CD4-positive, alpha-beta T cell treated with Interleukin-17A for 4 hours (primary cell): ENCODE measurements around the gene CCNA1.

Source experiments
- DNase-seq: peaks from one replicate; pipeline ENCODE4 v3.0.0-alpha.2; 2020; ENCODE audit warnings: mixed read lengths

CCNA1 gene

DNA sequence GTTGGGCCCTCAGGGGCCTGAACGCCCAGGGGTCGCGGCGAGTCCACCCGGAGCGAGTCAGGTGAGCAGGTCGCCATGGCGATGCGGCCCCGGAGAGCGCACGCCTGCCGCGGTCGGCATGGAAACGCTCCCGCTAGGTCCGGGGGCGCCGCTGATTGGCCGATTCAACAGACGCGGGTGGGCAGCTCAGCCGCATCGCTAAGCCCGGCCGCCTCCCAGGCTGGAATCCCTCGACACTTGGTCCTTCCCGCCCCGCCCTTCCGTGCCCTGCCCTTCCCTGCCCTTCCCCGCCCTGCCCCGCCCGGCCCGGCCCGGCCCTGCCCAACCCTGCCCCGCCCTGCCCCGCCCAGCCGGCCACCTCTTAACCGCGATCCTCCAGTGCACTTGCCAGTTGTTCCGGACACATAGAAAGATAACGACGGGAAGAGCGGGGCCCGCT is at the start of gene CCNA1:
CCNA1 (plus strand) TSS at position 390 of the 439 bp plus-strand sequence. CDS start 562 bp downstream, outside the sequence.
- no peak for DNase-seq

DNA sequence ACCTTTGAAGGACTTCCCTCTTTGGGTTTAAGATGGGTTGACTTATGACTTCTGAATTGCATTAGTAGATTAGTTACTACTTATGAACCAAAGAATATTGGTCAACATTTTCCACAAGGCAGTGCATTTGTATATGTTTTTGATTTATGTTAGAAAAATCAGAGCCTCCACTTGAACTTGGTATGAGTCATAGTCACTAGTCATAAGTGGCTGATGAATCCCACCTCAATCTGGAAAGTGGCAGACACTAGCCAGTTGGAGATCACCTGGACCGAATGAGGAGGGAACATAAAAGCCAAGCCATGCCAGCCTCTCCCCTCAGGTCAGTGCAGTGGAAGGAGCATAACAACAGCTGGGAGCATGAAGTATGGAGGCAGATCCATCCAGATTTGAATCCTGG is 46.8 kb upstream of the CCNA1 start:
- DNase-seq = no peak

DNA sequence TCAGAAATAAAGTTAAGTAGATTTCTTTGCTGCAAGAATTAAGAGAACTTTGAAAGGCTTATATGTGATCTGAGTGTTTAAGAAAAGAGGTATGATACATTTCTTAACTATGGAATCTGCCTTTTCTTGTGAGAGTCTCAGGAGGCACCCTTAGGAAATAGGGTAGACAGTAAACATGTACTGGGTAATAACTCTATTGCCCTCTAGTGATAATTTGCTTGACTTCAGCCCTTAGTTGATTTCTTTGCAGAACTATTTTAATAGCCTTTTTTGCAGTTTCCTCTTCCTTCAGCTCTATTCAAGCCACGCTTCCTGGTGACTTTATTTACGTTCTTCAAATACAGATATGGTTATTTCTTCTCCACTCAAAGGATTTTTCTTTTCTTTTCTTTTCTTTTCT is 37.0 kb upstream of the CCNA1 start:
- no peak for DNase-seq

DNA sequence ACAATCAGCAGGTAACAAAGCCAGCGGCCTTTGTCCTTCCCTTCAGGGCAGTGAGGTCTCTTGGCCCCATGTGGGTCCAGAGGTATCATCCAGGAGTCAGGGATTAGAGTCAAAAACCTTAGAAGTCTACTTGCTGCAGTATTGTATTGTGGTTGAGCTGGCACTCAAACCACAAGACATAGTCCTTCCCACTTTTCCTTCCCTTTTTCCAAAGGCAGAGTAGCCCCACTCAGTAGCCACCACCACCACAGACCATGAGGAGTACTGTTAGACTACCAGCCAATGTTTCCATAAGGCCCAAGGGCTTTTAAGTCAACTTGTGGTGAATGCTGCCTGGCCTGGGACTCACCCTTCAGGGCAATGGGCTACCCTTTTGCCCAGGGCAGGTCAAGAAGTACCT is 27.1 kb upstream of the CCNA1 start:
- DNase-seq = no peak

DNA sequence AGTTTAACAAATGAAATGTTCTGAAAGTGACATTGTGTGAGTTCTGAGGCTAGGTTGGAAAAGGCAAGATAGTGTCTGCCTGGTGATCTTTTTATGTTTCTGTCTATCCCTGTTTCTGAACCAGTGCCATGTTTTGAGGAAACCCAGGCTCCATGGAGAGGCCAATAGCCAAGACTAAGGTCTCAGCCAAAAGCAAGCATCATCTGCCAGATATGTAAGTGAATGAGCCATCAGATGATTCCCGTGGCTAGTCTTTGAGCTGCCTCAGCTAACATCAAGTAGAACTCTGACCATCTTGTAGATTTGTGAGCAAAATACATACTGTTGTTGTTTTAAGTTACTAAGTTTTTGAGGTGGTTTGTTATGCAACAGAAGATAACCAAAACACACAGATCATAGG is 19.6 kb upstream of the CCNA1 start:
- DNase-seq = no peak

DNA sequence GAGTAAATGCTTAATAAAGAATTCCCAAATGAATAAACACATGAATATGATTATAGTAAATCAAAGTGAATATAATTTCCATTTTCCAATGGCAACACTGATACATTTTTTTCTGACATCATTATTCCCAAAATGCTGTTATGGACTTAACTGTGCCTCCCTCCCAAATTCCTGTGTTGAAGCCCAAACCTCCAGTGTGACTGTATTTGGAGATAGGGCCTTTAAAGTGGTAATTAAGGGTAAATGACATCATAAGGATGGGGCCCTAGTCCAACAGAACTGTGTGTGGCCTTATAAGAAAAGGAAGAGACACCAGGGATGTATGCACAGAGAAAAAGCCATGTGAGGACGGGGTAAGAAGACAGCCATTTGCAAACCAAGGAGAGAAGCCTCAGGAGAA is 19.1 kb upstream of the CCNA1 start:
- no peak for DNase-seq

DNA sequence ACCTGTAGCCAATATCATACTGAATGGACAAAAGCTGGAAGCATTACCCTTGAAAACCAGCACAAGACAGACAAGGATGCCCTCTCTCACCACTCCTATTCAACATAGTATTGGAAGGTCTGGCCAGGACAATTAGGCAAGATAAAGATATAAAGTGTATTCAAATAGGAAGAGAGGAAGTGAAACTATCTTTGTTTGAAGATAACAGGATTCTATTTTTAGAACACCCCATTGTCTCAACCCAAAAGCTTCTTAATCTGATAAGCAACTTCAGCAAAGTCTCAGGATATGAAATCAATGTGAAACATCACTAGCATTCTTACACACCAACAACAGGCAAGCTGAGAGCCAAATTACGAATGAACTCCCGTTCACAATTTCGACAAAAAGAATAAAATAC is 17.8 kb upstream of the CCNA1 start:
- no peak for DNase-seq

DNA sequence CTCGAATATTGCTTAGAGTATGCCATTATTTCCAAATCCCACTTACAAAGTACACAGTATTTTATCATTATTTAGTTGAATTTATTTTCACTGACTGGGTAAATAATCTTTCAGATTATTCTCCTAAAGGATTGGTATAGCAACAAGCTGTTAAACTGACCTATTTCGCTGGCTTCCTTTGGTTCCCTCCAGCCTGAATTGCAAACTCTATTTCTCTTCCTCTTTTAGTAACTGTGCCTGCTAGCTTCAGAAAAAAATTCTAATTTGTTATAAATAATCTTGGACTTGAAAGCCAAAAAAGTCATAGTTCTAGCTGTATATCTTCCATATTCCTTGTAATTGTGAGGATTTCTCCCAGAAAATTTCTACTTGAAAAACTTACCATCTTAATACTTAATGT is 15.0 kb upstream of the CCNA1 start:
- no peak for DNase-seq

DNA sequence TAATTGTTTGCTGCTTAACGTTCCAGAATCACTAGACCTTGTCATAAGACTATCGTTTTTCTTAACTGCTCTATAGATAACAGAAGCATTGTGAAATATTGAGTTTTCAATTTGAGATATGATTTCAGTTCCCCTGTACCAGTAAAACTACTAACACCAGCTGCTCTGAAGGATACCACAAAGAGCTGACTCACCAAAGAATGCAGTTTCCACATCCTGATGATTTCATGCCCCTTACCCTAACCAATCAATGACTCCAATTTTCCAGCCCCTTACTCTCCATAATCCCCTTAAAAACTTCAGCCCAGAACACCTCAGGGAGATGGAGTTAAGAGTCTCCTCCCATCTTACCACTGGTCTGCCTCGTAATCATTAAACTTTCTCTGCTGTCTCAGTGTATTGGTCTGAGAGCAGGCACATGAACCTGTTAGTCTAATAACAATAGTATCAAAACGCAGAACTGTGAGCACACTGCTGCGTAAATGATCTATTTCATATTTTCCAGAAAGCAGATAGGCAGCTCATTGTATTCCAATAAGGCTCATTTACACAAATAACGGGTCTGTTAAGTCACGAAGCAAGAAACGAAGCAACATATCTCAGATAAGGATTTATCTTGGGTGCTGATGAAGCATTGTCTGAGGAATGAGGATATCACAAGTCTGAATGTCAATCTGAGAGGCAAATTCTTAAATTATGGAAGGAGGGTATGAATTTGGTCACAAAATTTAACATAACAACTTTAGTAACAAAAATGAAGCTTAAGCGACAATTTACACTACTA is 14.1 kb upstream of the CCNA1 start:
- no peak for DNase-seq

DNA sequence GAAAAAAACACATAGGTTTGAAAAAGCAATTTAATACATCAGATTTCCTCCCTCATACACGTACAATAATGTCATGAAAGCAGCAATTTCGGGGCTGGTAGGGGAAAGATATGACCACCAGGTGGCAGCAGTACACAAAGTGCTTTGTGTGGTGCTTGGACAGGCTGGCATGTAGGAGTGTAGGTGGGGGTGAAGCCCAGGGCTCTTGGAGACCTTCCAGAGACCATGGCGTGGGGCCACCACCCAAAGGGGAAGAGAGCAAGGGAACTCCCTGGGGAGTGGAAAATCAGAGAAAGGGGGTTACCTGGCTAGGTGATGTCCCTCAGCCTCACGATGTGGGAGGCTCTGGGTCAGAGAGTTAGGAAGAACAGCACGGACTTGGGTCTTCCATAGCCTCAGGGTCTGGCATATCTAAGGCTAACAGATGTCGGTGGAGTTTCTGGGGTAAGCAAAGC is 11.8 kb upstream of the CCNA1 start:
- peak; percentile 62 for DNase-seq

DNA sequence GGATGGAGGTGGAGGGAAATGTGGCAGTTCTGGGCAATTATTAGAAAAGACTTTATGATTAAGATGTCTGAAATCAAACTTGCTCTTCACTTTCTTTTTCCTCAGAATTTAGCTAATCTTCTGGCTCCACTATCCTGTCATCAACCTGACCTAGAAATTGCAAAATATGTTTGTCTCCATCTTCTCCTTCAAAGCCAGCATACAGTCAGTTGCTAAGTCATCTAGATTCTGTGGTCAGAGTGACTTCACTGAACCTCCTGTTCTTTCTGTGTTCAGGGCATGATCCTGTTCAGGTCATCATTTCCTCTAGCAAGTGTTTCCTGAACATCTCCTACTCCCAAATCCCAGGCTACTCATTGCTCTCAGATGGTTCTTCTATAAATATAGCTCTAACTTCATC is 10.8 kb upstream of the CCNA1 start:
- DNase-seq = no peak

DNA sequence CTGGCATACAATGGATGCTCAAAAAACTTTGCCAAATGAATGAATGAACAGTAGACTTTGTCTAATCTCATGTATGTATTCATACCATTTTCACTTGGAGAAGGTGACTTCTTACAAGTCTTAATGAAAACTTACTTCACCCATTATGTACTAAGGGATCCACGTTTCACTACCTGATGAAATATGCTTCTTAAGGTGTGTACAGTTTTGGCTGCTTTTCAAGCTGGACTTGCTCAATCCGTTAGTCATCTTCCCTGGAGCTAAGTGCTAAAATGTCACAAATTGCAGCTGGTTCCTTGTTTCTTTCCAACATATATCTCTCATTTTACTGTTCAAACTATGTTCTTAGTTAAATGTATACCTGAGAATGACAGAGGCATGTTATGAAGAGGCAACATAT is 4.2 kb upstream of the CCNA1 start:
- DNase-seq = no peak

DNA sequence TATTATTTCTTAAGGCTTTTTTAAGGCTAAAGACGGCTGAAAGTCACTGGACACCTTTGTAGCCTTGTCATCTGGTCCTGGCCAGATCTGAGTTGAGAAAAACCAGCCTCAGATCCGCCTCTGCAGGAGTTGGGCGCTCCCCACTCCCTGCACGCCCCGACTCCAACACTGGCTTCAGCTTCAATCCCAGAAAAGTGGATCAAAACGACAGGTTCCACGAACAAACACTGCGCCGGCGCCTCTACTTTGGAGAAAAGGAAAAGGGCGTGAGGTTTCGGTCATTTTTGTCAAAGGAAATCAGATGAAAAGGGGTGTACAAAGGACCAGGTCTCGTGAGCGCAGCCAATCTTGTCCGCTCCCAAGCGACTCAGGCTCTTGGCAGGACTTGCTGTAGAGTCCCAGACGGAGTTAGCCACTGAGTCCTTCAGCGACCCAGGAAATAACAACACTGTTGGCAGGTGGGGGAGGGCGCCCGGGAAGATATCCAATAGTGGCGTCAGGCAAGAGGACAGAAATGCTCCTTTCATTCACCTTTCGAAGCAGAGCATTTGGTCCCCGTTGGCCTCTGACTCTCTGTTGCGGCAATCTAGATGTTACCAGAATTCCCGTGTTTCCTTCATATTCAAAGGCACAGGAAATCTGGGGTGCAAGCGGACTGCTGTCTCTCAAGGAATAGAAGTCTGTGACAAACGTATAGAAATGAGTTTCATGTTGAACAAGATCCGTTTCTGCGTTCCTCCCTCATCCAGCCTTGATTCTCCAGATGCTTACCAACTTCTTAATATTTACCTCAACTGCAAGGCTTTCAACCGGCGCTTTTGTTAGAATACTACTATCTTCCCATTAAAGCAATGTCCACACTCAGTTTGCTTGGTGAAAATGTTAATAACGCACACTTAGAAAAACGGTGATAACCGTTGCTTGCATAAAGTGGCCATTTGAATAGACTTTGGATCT is 1.8 kb upstream of the CCNA1 start:
- no peak for DNase-seq

DNA sequence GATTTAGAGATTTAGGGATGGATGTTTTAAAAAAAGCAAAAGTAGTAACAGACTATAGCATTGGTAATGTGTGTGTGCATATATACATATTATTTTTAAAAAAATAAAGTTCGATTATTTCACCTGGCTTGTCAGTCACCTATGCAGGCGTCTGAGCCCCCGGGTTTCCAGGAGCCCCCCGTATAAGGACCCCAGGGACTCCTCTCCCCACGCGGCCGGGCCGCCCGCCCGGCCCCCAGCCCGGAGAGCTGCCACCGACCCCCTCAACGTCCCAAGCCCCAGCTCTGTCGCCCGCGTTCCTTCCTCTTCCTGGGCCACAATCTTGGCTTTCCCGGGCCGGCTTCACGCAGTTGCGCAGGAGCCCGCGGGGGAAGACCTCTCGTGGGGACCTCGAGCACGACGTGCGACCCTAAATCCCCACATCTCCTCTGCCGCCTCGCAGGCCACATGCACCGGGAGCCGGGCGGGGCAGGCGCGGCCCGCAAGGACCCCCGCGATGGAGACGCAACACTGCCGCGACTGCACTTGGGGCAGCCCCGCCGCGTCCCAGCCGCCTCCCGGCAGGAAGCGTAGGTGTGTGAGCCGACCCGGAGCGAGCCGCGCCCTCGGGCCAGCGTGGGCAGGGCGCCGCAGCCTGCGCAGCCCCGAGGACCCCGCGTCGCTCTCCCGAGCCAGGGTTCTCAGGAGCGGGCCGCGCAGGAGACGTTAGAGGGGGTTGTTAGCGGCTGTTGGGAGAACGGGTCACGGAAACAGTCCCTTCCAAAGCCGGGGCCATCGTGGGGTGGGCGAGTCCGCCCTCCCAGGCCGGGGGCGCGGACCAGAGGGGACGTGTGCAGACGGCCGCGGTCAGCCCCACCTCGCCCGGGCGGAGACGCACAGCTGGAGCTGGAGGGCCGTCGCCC is 840 bp upstream of the CCNA1 start:
- DNase-seq = no peak

DNA sequence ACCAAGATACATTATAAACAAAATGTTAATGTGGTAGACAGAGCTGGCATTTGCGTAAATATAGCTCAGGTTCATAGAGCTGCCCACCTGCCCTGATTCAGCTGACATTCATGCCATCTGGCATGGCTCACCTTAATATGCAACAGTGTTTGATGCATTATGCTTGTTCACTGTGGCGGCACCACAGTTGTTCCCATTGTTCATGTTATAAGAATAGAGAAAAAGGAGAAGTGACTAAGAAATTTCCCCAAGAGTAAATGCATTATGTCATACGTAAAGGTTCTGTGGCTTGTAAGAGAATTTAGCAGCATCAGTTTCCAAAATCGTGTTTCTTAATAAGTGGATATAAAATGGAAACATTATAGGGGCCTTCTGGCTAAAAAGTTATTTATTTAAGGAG is 4.5 kb downstream of the CCNA1 start:
- no peak for DNase-seq

DNA sequence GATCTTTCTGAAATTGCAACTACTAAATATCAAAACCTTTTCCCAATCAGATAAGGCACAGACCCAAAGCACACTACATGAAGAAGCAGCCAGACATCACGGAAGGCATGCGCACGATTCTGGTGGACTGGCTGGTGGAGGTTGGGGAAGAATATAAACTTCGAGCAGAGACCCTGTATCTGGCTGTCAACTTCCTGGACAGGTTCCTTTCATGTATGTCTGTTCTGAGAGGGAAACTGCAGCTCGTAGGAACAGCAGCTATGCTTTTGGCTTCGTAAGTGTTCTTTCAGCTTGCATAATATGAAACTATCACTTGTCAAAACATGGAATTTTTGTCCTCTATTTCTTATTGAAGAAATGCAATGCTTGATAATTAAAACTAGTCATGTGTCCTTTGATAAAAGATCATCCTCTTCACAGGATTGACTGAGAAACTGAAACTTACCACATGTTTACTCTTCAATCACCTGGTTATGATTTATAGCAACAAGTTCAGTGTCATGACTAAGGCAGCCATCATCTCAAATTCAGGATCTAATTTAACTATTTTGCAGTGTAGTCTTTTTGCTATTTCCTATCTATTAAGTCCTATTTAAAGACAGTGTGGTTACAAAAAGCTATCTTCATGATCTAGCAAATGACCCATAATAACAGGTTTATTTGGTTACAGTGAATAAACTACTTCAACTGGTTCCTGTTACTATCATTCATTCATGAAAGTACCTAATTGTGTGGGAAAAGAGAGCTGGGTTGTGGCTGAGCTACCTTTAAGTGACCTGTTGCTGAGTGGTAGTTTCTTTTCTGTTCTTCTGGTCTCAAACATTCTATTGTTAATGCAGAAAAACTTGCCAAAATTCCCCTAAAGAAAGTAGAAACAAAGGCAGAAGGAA is 6.5 kb downstream of the CCNA1 start:
- DNase-seq = no peak

DNA sequence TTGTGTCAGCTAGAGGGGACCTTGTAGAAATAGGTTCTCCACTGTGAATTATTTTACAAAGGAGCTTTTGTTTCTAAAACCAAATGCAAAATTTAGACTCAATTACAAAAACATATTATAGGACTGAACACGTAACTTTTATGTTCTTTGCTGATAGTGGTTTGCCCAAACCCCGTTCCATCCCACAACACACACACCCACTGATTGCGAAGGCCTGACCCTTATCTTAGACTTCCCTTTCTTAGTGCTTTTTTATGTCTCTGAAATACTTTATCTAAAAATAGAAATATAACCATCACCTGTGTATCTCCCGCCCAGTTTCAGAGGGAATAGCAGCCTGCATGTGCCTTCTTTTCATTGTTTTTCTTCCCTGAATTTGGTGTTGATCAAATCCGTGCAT is 13.0 kb downstream of the CCNA1 start:
- no peak for DNase-seq

DNA sequence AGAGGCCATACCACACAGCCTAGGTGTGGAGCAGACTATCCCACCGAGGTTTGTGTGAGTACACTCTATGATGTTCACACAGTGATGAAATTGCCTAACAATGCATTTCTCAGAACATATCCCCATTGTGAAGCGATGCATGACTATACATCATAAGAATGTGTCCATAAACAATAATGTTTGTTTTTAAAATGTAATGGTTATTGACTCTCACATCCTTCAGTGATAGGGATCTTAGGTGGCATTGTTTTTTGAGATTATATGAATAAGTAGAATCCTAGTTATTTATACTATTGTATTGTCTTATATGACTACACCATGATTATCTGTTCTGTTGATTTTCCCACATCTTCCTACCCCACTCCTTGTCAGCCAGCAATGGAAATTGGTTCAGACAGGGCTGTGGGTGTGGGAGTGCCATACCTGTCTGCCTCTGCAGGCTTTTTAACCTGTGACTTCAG is 13.6 kb downstream of the CCNA1 start:
- DNase-seq = no peak

DNA sequence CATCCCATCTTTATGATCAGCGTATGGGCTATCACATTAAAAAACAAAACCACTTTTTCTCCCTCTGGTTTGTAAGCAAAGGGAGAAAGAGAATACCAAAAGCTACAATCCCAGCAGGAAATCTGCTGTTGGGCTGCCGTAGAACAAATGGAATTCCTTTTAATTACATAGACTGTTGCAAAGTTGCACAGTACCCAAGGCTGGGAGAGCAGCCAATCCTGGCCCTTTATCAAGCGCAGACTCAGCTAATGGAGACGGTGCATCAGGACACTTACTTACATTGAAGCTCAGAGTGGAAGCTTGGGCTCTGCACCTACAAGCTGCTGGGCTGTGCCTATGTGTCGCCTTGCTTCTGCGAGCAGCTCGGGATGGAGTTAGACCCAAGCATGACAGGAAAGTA is 15.2 kb downstream of the CCNA1 start:
- DNase-seq = no peak

DNA sequence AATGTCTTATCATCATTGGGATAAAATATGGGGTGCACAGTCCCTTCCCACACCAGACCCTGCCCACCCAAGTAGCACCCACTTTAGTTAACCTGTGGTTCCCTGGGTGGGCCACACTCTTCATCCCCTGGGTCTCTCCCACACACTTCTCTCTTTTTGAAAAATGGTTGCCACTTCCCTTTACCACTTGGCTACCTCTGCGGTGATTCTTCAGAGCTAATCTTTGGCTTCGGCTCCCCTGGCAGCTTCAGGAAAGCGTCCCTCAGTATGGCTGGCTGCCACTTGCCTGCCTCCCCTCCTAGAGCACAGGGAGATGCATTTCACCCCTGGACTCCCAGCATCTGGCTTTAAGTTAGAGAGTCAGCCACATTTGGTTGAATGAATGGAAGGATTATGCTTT is 18.2 kb downstream of the CCNA1 start:
- no peak for DNase-seq

DNA sequence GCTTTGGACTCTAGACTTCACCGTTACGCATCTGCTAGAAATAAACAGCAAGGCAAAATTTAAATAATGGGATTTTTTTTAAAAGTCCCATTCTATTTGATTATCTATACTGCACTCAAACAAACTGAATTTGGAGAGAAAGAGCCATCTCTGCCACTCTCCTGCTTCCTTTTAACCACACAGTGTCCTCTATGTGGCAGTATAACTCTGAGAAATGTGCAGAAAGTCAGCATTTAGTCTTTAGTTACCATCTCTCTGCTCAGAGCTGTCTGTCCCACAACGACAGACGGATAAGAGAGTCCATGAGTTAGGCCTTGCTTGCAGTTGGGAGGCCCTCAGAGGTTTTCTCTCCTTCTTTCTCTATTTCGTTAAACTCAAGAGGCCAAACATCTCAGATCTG is 21.2 kb downstream of the CCNA1 start:
- DNase-seq = no peak

DNA sequence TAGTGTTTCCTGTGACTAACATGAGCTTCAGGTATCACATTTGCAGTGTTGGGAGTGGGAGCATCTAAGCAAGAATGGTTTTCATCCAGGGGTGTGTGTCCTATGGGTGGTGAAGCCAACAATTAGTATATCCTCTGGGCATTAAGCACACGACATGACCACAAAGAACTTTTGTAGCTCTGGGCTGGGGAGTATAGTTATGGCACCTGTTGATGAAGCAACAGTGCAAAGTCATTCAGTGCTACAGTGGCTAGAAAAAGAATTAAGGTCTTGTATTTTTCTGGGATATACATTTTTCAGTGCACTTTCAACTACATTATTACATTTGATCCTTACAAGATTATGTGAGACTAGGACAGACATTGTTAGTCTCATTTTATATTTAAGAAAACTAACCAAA is 21.8 kb downstream of the CCNA1 start:
- DNase-seq = no peak
